ENCODE measurements around the gene PKN1. TPM values are rescaled to one million over a fixed set of nuclear protein-coding genes. Genes with fewer than 3 reads are reported as not detected.

PKN1 gene
- total RNA-seq, 1 donor from 2014 or later = 129 TPM

GRCh38 chr19:14479309-14479974 lies 46.3 kb downstream of the PKN1 start:
- H3K4me3 ChIP-seq = no peak overlapping the region
- intact Hi-C loops (cut with micrococcal nuclease) = no loop called here
- DNase-seq = no peak
- peaks cover 30% of the 10 kb centered on the region for H3K4me1 ChIP-seq
- H3K27ac ChIP-seq (replicated peaks) = no peak overlapping the region
- H3K36me3 ChIP-seq = peaks cover 64% of the 10 kb centered on the region
- peaks cover 23% of the 10 kb centered on the region for H3K27me3 ChIP-seq (ENCODE audit: low read depth)
- no peaks in the 10 kb centered on the region for H3K9me3 ChIP-seq (replicated peaks)
- no peak for TF ChIP-seq CTCF (IDR thresholded peaks at IDR 0.05; ENCODE audit: borderline replicate concordance)

DNA sequence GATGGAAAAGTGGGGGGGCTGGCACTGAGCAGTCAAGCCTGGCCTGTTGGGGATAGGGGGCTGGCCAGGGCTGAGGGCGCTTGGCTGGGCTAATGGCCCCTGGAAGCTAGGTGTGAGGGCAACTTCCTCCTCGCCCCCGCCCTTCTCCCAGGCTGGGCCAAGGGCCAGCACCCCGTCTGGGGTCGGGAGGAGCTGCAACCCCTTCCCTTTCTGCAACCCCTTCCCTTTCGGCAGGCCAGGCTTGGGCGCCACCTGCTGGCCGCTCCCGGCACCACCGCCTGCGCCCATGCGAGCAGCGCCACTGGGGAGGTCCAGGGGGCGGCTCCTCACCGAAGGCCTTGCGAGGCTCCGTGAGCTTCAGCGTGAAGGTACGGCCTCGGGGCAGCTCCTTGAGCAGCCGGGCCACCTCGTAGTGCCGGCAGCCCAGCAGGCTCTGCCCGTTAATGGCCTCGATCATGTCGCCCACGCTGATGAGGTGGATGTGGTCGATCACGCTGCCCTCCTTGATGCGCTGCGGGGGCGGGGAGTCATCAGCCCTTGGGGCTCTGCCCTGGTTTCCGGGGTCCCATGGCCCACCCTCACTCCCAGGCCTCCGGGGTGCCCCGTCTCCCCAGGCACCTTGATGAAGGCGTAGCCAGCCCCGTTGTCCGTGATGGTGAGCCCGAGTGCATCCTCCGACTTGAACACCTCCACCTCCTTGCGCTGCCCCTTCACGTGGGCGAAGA lies 47.0 kb downstream of the PKN1 start:
- Histone ChIP-seq H3K27ac (replicated peaks) (no peak overlapping the region), H3K4me1 (peaks cover 23% of the 10 kb centered on the region), H3K27me3 (ENCODE audit: low read depth) (peaks cover 16% of the 10 kb centered on the region), H3K4me3 (no peak overlapping the region), H3K36me3 (peaks cover 67% of the 10 kb centered on the region), H3K9me3 (replicated peaks) (no peaks in the 10 kb centered on the region)
- TF ChIP-seq CTCF (IDR thresholded peaks at IDR 0.05; ENCODE audit: borderline replicate concordance) = peak; percentile 82
- peak; percentile 48 for DNase-seq
- intact Hi-C loops (cut with micrococcal nuclease) = no loop called here

DNA sequence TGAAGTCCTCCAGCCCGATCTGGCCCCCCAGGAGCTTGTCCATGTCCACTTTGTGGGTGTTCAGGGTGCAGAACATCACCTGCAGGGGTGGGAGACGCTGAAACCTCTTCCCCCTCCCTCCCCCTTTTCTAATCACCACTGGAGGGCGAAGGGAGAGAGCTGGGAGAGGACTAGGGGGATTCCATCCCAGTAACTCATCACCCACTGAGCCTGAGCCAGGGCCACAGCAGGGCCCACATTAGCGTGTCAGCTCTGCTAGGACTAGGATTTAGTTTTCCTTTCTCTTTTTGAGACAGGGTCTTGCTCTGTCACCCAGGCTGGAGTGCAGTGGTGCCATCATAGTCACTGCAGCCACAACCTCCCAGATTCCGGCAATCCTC lies 47.6 kb downstream of the PKN1 start:
- TF ChIP-seq CTCF (IDR thresholded peaks at IDR 0.05; ENCODE audit: borderline replicate concordance) = no peak

DNA sequence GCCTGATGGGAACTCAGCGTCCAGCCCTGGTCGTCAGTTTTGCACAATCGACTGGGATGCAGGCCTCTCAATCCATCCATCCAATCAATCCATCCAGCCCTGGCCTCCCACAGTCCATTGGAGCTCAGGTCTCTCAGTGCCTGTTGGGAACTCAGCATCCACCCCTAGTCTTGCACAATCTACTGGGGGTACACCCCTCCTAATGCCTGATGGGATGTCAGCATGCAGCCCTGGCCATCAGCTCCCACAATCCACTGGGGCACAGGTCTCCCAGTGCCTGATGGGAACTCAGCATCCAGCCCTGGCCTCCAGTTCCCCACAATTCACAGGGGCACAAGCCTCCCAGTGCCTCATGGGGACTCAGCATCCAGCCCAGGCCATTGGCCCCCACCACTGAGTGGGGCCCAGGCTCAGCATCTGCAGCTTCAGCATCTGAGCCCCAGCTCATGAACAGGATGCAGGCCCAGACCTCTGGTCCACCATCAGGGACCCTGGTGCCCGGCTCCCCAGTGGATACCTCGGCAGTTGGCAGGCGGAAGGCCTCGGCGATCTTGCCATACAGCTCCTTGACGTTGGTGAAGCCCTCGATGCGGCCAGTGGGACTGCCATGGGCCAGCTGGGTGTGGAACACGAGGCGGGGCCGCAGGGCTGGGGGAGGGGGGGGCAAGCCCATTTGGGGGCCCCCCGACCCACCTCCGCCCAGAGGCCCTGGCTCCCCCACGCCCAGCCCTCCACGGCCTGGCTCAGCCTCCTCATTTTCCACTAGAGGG lies 49.3 kb downstream of the PKN1 start:
- intact Hi-C loops (cut with micrococcal nuclease) = no loop called here
- H3K4me1 ChIP-seq = peaks cover 15% of the 10 kb centered on the region
- TF ChIP-seq CTCF (IDR thresholded peaks at IDR 0.05; ENCODE audit: borderline replicate concordance) = no peak
- DNase-seq = no peak
- H3K27me3 ChIP-seq (ENCODE audit: low read depth) = peaks cover 5% of the 10 kb centered on the region
- H3K9me3 ChIP-seq (replicated peaks) = no peaks in the 10 kb centered on the region
- peaks cover 72% of the 10 kb centered on the region for H3K36me3 ChIP-seq
- no peak overlapping the region for H3K4me3 ChIP-seq
- no peak overlapping the region for H3K27ac ChIP-seq (replicated peaks)

More for the DNA sequence above, 47.6 kb downstream of the PKN1 start:
- Histone ChIP-seq H3K27ac (replicated peaks) (no peak overlapping the region), H3K9me3 (replicated peaks) (no peaks in the 10 kb centered on the region), H3K4me3 (no peak overlapping the region), H3K27me3 (ENCODE audit: low read depth) (peaks cover 10% of the 10 kb centered on the region), H3K36me3 (peaks cover 67% of the 10 kb centered on the region), H3K4me1 (peaks cover 17% of the 10 kb centered on the region)
- intact Hi-C loops (cut with micrococcal nuclease) = no loop called here
- no peak for DNase-seq

DNA sequence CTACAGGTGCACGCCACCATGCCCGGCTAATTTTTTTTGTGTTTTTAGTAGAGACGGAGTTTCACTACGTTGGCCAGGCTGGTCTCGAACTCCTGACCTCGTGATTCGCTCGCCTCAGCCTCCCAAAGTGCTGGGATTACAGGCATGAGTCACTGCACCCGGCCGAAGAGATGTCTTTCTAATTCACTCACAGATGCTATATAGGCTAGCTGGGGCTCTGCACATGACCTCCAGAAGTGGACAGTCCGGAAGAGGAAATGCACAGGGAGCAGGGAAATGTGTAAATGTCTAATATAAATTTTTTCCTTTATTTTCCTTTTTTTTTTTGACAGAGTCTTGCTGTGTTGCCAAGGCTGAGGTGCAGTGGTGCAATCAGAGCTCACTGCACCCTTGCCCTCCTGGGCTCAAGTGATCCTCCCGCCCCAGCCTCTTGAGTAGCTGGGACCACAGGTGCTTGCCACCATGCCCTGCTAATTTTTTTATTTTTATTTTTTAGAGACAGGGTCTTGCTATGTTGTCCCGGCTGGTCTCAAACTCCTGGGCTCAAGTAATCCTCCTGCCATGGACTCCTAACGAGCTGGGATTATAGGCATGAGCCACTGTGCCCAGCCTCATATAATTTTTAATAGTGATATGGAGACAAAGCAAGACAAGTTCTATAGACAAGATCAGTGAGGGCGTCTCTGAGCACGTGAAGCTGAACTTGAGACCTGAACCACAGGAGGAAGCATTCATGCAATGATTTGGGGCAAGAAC lies 54.4 kb downstream of the PKN1 start:
- DNase-seq = no peak
- Histone ChIP-seq H3K4me1 (peaks cover 6% of the 10 kb centered on the region), H3K9me3 (replicated peaks) (no peaks in the 10 kb centered on the region), H3K4me3 (no peak overlapping the region), H3K36me3 (peaks cover 72% of the 10 kb centered on the region), H3K27me3 (ENCODE audit: low read depth) (no peaks in the 10 kb centered on the region), H3K27ac (replicated peaks) (no peak overlapping the region)
- no peak for TF ChIP-seq CTCF (IDR thresholded peaks at IDR 0.05; ENCODE audit: borderline replicate concordance)
- intact Hi-C loops (cut with micrococcal nuclease) = no loop called here
